ENCODE measurements around the gene WDR77. TPM values are rescaled to one million over a fixed set of nuclear protein-coding genes. Genes with fewer than 3 reads are reported as not detected.

The WDR77 gene
- total and polyA plus RNA-seq, 2 of the 13 experiments (the other 11 are each of a cell fraction or from before 2014, with no cell fraction given), result 90.6 to 108 TPM

- Histone ChIP-seq H3K4me2 (ENCODE audit: low read depth, low read length) (no peak overlapping the region), H3K27ac (ENCODE audit: extremely low read length, insufficient read depth, low read length) (no peak overlapping the region), H3K79me2 (ENCODE audit: insufficient read depth, low read length) (no peaks in the 10 kb centered on the region), H3K9me3 (ENCODE audit: low read length) (no peaks in the 10 kb centered on the region), H3K27me3 (ENCODE audit: control insufficient read depth in 1 of 2, insufficient read depth in 2 of 2, low read length in 2 of 2) (no peaks in the 10 kb centered on the region), H3K4me3 (replicated peaks in 1 of 3; ENCODE audit: insufficient read depth in 1 of 3, low read depth in 2 of 3, low read length in 3 of 3) (no peak overlapping the region), H4K20me1 (ENCODE audit: insufficient read depth, low read length) (no peaks in the 10 kb centered on the region), H3K4me1 (ENCODE audit: insufficient read depth, low read length) (peaks cover 27% of the 10 kb centered on the region), H3K36me3 (replicated peaks in 1 of 2; ENCODE audit: control insufficient read depth in 1 of 2, insufficient read depth in 2 of 2, low read length in 2 of 2) (peaks cover 1 to 7% of the 10 kb centered on the region in 2 experiments; a peak in 2 of 5 replicates), H2AFZ (ENCODE audit: low read length) (no peak overlapping the region), H3K9ac (ENCODE audit: insufficient read depth, low read depth, low read length) (no peak overlapping the region)
- 97% methylated on average over 2 of the region's 2 CpGs for WGBS (ENCODE audit: low lambda C conversion rate)
- ChIA-PET CTCF (ENCODE audit: low intra/inter-chr PET ratio, low total read pairs) (no interaction called here), POLR2A (no interaction called here)
- no peak for TF ChIP-seq WIZ (CRISPR knock-in tag; IDR thresholded peaks at IDR 0.05)
- no peak for TF ChIP-seq ZFP37 (CRISPR knock-in tag; IDR thresholded peaks at IDR 0.05; ENCODE audit: borderline replicate concordance)
- TF ChIP-seq MIER2 (CRISPR knock-in tag; IDR thresholded peaks at IDR 0.05), result no peak
- TF ChIP-seq ZSCAN29 (CRISPR knock-in tag; conservative IDR thresholded peaks at IDR 0.05), result no peak
- TF ChIP-seq HNF1B (CRISPR knock-in tag; IDR thresholded peaks at IDR 0.05), result no peak
- no peak for TF ChIP-seq KDM5A (IDR thresholded peaks at IDR 0.05; ENCODE audit: borderline replicate concordance, low read length)
- no TSS peak for BruUV-seq (replicated peaks)
- intact Hi-C loops (cut with micrococcal nuclease; ENCODE audit: unreplicated experiment), result no loop called here
- DNase-seq (ENCODE audit: low spot score) (no peak), ATAC-seq (no peak), FAIRE-seq (no peak)
- in situ Hi-C loops (cut with HindIII; ENCODE audit: extremely low pct_ligation_motif_present, low pct_unique_long_range_greater_than_20kb), result no loop called here
Observed at GRCh38 chr1:111465754-111466153, 16.7 kb upstream of the WDR77 start.

- Histone ChIP-seq H2AFZ (ENCODE audit: low read length) (no peak overlapping the region), H3K27me3 (ENCODE audit: control insufficient read depth in 1 of 2, insufficient read depth in 2 of 2, low read length in 2 of 2) (no peaks in the 10 kb centered on the region), H3K27ac (ENCODE audit: extremely low read length, insufficient read depth, low read length) (no peak overlapping the region), H3K9ac (ENCODE audit: insufficient read depth, low read depth, low read length) (no peak overlapping the region), H4K20me1 (ENCODE audit: insufficient read depth, low read length) (no peaks in the 10 kb centered on the region), H3K9me3 (ENCODE audit: low read length) (no peaks in the 10 kb centered on the region), H3K4me1 (ENCODE audit: insufficient read depth, low read length) (peaks cover 26% of the 10 kb centered on the region), H3K4me2 (ENCODE audit: low read depth, low read length) (no peak overlapping the region), H3K4me3 (replicated peaks in 1 of 3; ENCODE audit: insufficient read depth in 1 of 3, low read depth in 2 of 3, low read length in 3 of 3) (no peak overlapping the region), H3K79me2 (ENCODE audit: insufficient read depth, low read length) (no peaks in the 10 kb centered on the region), H3K36me3 (replicated peaks in 1 of 2; ENCODE audit: control insufficient read depth in 1 of 2, insufficient read depth in 2 of 2, low read length in 2 of 2) (peaks cover 4 to 26% of the 10 kb centered on the region in 2 experiments)
- in situ Hi-C loops (cut with HindIII; ENCODE audit: extremely low pct_ligation_motif_present, low pct_unique_long_range_greater_than_20kb), result no loop called here
- DNase-seq (ENCODE audit: low spot score) (no peak), ATAC-seq (no peak), FAIRE-seq (no peak)
- WGBS (ENCODE audit: low lambda C conversion rate), result 88% methylated on average over 4 of the region's 4 CpGs
- TF ChIP-seq YY1 (IDR thresholded peaks at IDR 0.05; ENCODE audit: insufficient read depth, insufficient replicate concordance, low read depth, low read length) (no peak), ZUFSP (CRISPR knock-in tag; IDR thresholded peaks at IDR 0.05; ENCODE audit: borderline replicate concordance) (no peak), ZNF749 (CRISPR knock-in tag; IDR thresholded peaks at IDR 0.05; ENCODE audit: borderline replicate concordance) (no peak), ZNF335 (CRISPR knock-in tag; IDR thresholded peaks at IDR 0.05) (no peak), PAX8 (CRISPR knock-in tag; IDR thresholded peaks at IDR 0.05; ENCODE audit: borderline replicate concordance) (no peak)
- POLR2A ChIA-PET, result interaction anchor here (0.9 kb wide), 1 partner anchor 15 kb away, joined by 5 read pairs; no protein-coding TSS in a partner anchor
- intact Hi-C loops (cut with micrococcal nuclease; ENCODE audit: unreplicated experiment), result no loop called here
- CTCF ChIA-PET (ENCODE audit: low intra/inter-chr PET ratio, low total read pairs), result no interaction called here
- no TSS peak for BruUV-seq (replicated peaks)
Observed at GRCh38 chr1:111463029-111463683, 14.1 kb upstream of the WDR77 start.

Data from HepG2 (cell line).